GM21786 (cell line): ENCODE measurements around the gene CD300A.
A peak's percentile ranks its signal among the peaks of the same experiment; 100 is the strongest.

Experiments
- ATAC-seq: cut with Tn5 transposase; IDR thresholded peaks from one replicate; pipeline ENCODE4 v1.9.1; 2021; ENCODE audit not compliant: unreplicated experiment

The CD300A gene

GRCh38 chr17:74439691-74440567 is 26.5 kb upstream of the CD300A start:
- ATAC-seq = no peak

GRCh38 chr17:74441537-74441936 is 24.9 kb upstream of the CD300A start:
- no peak for ATAC-seq

GRCh38 chr17:74442291-74442669 is 24.2 kb upstream of the CD300A start:
- no peak for ATAC-seq

GRCh38 chr17:74442670-74443515 is 23.5 kb upstream of the CD300A start:
- ATAC-seq = no peak

- ATAC-seq = no peak
Measured at GRCh38 chr17:74443516-74444296, 22.7 kb upstream of the CD300A start.

GRCh38 chr17:74444406-74444805 is 22.0 kb upstream of the CD300A start:
- ATAC-seq = no peak

- no peak for ATAC-seq
Measured at GRCh38 chr17:74445158-74445557, 21.3 kb upstream of the CD300A start.

GRCh38 chr17:74446551-74447500 is 19.6 kb upstream of the CD300A start:
- peak; percentile 68 for ATAC-seq

GRCh38 chr17:74447628-74448159 is 18.7 kb upstream of the CD300A start:
- ATAC-seq = no peak

- ATAC-seq = no peak
Measured at GRCh38 chr17:74448756-74449155, 17.7 kb upstream of the CD300A start.

- ATAC-seq = no peak
Measured at GRCh38 chr17:74449306-74449705, 17.1 kb upstream of the CD300A start.

- no peak for ATAC-seq
Measured at GRCh38 chr17:74449773-74450172, 16.7 kb upstream of the CD300A start.

- ATAC-seq = no peak
Measured at GRCh38 chr17:74450231-74450630, 16.2 kb upstream of the CD300A start.

- ATAC-seq = no peak
Measured at GRCh38 chr17:74450925-74451403, 15.5 kb upstream of the CD300A start.

GRCh38 chr17:74451557-74451956 is 14.9 kb upstream of the CD300A start:
- ATAC-seq = no peak

- no peak for ATAC-seq
Measured at GRCh38 chr17:74452033-74452840, 14.2 kb upstream of the CD300A start.

GRCh38 chr17:74452841-74453661 is 13.4 kb upstream of the CD300A start:
- no peak for ATAC-seq

- peak; percentile 14 for ATAC-seq
Measured at GRCh38 chr17:74453665-74454196, 12.7 kb upstream of the CD300A start.
